Measurements from ENCODE around the gene MED4. TPM values are rescaled to one million over a fixed set of nuclear protein-coding genes. Genes with fewer than 3 reads are reported as not detected.

MED4 gene
- total RNA-seq, 1 experiment from 2014 or later = 50.6 TPM

DNA sequence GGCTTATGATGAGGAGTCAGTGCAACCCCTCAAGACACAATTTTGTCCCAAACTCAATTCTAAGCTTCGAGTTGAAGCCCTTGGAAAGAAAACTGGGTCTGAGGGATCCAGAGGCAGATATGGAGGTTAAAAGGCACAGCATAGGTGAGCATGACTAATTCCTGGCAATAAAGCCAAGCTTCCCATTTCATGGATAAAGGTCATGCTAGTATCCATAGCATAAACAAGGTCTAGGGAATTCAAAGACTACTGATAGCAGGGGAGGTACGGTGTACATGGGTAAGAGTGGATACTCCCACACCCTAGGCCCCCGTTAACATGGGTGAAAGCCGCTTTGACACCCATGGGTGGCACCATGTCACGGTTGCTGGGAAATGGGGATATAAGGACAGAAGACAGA lies 24.0 kb downstream of the MED4 start:
- H2AK5ac ChIP-seq (ENCODE audit: insufficient read length, low read length) = no peak overlapping the region
- Mint-ChIP-seq H3K4me3 (no peak overlapping the region), H3K9me3 (peaks cover 63 to 71% of the 10 kb centered on the region in 2 experiments), H3K36me3 (ENCODE audit: insufficient read depth in 1 of 3, low read depth in 3 of 3) (peaks cover 94 to 100% (median 100%) of the 10 kb centered on the region in 3 experiments), H3K27ac (no peak overlapping the region), H3K27me3 (ENCODE audit: low read depth) (no peaks in the 10 kb centered on the region), H3K4me1 (no peaks in the 10 kb centered on the region)
- no peak overlapping the region for H3K14ac ChIP-seq (ENCODE audit: insufficient read depth, low read length)
- H3K79me1 ChIP-seq (ENCODE audit: insufficient read depth, low read depth, low read length, poor library complexity, severe bottlenecking) = no peaks in the 10 kb centered on the region
- no peaks in the 10 kb centered on the region for H3K27me3 ChIP-seq (ENCODE audit: insufficient read depth, low read length)
- H2AFZ ChIP-seq (ENCODE audit: low read length) = no peak overlapping the region
- H3K23me2 ChIP-seq (ENCODE audit: insufficient read length, low read depth, low read length, poor library complexity, severe bottlenecking) = no peaks in the 10 kb centered on the region
- H3K4me2 ChIP-seq (ENCODE audit: insufficient read depth, insufficient read length, low read length) = no peak overlapping the region
- no peak overlapping the region for H2BK15ac ChIP-seq (ENCODE audit: low read depth, low read length)
- no peak overlapping the region for H3K9ac ChIP-seq (ENCODE audit: extremely low read depth, insufficient read length, low read length)
- no peaks in the 10 kb centered on the region for H4K20me1 ChIP-seq (ENCODE audit: control insufficient read depth, insufficient read depth, insufficient read length)
- no peak overlapping the region for H3T11ph ChIP-seq (ENCODE audit: low read length)
- no peaks in the 10 kb centered on the region for H3K4me1 ChIP-seq (ENCODE audit: insufficient read depth, low read length)
- H2BK12ac ChIP-seq (ENCODE audit: insufficient read length, low read depth, low read length) = no peak overlapping the region
- peaks cover 79% of the 10 kb centered on the region for H3K9me3 ChIP-seq (ENCODE audit: control insufficient read depth, low read depth, low read length)
- no peak overlapping the region for H2BK120ac ChIP-seq (ENCODE audit: low read depth, low read length, poor library complexity, severe bottlenecking)
- TF ChIP-seq, protein P1, sequence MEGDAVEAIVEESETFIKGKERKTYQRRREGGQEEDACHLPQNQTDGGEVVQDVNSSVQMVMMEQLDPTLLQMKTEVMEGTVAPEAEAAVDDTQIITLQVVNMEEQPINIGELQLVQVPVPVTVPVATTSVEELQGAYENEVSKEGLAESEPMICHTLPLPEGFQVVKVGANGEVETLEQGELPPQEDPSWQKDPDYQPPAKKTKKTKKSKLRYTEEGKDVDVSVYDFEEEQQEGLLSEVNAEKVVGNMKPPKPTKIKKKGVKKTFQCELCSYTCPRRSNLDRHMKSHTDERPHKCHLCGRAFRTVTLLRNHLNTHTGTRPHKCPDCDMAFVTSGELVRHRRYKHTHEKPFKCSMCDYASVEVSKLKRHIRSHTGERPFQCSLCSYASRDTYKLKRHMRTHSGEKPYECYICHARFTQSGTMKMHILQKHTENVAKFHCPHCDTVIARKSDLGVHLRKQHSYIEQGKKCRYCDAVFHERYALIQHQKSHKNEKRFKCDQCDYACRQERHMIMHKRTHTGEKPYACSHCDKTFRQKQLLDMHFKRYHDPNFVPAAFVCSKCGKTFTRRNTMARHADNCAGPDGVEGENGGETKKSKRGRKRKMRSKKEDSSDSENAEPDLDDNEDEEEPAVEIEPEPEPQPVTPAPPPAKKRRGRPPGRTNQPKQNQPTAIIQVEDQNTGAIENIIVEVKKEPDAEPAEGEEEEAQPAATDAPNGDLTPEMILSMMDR (conservative IDR thresholded peaks at IDR 0.05) = no peak
- no peak overlapping the region for H3K56ac ChIP-seq (ENCODE audit: insufficient read length, low read depth, low read length)
- H4K8ac ChIP-seq (replicated peaks; ENCODE audit: insufficient read length, low read depth, low read length) = no peak overlapping the region
- no CpG with 5 or more reads among the region's 5 CpGs for WGBS (ENCODE audit: extremely low coverage, insufficient read length, low lambda C conversion rate)
- H2BK20ac ChIP-seq (ENCODE audit: low read depth, low read length, poor library complexity, severe bottlenecking) = no peak overlapping the region
- H2BK5ac ChIP-seq (ENCODE audit: insufficient read length, low read length) = no peak overlapping the region
- H3K23ac ChIP-seq (ENCODE audit: insufficient read length, low read depth, low read length) = no peak overlapping the region
- H3K4ac ChIP-seq (ENCODE audit: low read depth, low read length) = no peak overlapping the region
- H4K91ac ChIP-seq (ENCODE audit: insufficient read length, low read depth, low read length) = no peak overlapping the region
- no peaks in the 10 kb centered on the region for H3K79me2 ChIP-seq (ENCODE audit: insufficient read depth, low read length)
- H3K27ac ChIP-seq (ENCODE audit: insufficient read length, low read depth, low read length) = no peak overlapping the region
- DNase-seq = no peak
- no peak overlapping the region for H4K5ac ChIP-seq (ENCODE audit: insufficient read length, low read depth, low read length)
- no peak overlapping the region for H3K18ac ChIP-seq (ENCODE audit: insufficient read length, low read depth, low read length)
